Upper lobe of left lung (tissue), 4 donors: Measurements from ENCODE around the gene SELPLG.

Experiments used
- POLR2AphosphoS5 ChIP-seq, 2 donors: sonication (generic); formaldehyde crosslinking; IDR thresholded peaks; one replicate each; pipeline ENCODE4 v1.5.1; 2017; ENCODE audit warnings: antibody characterized with exemption in 2 of 2
- TF ChIP-seq, protein P1 (sequence below), 6 experiments: fragments of 450-650 bp in 4 of 6; fragments of 200-600 bp in 2 of 6; sonication (generic) in 2 of 6; IDR thresholded peaks; one replicate each; pipeline ENCODE4 v1.5.1; 2016 to 2019; ENCODE audit warnings: antibody characterized with exemption in 6 of 6

DNA sequence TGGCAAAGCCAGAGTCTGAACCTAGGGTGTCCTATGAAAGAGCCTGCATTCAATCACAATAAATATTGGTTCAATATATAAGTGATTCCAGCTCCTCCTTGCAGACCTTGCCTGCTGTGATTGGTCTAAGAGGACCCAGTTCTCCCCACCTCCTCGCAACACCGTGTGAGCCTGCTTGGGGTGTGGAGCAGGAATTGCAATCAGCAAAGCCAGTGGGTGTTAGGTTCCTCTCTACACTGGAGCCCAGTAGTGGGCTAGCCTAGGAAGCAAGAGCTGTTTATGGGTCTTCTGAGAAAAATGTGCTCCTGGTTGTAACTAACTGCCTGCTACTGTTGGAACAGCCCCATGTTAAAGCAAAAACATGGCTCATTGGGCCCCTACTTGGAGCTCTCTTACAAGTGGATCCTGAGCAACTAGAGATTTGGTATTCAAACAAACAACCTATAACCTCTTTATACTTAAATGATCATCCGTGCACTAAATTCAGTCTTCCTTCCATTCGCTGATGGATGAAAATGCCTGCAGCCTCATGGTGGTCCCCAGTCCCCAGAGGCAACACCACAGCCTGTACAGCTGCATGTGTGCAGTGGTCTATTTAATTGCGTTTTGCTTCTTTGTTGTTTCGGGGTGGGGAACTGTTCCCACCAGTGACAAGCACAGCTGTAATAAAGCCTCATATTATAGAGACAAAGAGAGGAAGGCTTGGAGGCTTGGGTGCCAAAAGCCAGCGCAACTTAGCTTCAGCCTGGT, 3.7 kb upstream of the SELPLG start:
- TF ChIP-seq, protein P1, sequence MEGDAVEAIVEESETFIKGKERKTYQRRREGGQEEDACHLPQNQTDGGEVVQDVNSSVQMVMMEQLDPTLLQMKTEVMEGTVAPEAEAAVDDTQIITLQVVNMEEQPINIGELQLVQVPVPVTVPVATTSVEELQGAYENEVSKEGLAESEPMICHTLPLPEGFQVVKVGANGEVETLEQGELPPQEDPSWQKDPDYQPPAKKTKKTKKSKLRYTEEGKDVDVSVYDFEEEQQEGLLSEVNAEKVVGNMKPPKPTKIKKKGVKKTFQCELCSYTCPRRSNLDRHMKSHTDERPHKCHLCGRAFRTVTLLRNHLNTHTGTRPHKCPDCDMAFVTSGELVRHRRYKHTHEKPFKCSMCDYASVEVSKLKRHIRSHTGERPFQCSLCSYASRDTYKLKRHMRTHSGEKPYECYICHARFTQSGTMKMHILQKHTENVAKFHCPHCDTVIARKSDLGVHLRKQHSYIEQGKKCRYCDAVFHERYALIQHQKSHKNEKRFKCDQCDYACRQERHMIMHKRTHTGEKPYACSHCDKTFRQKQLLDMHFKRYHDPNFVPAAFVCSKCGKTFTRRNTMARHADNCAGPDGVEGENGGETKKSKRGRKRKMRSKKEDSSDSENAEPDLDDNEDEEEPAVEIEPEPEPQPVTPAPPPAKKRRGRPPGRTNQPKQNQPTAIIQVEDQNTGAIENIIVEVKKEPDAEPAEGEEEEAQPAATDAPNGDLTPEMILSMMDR (IDR thresholded peaks at IDR 0.05): no peak
- TF ChIP-seq POLR2AphosphoS5 (IDR thresholded peaks at IDR 0.05): no peak
